Nephron progenitor cell (in vitro differentiated cells): ENCODE measurements around the gene LDLRAD4.
"Not testable (repeated sequence)": the region's sequence is repeated elsewhere in the genome, so short reads cannot be mapped to it uniquely, and the experiment has no call there.

ENCODE experiments used
- DNase-seq: peaks from one replicate; pipeline ENCODE4 v3.0.0; 2021
- H3K27ac Mint-ChIP-seq: 2 replicates; pipeline ENCODE4 v1.8.0; 2021; ENCODE audit warnings: mild to moderate bottlenecking, moderate library complexity, mixed read lengths
- H3K27me3 Mint-ChIP-seq: 2 replicates; pipeline ENCODE4 v1.8.0; 2021; ENCODE audit warnings: mild to moderate bottlenecking, low read depth, mixed read lengths; ENCODE audit not compliant: poor library complexity
- H3K36me3 Mint-ChIP-seq: 2 replicates; pipeline ENCODE4 v1.8.0; 2021; ENCODE audit warnings: low read depth, mixed read lengths
- H3K4me1 Mint-ChIP-seq: 2 replicates; pipeline ENCODE4 v1.8.0; 2021; ENCODE audit warnings: mixed read lengths
- H3K4me3 Mint-ChIP-seq: 2 replicates; pipeline ENCODE4 v1.8.0; 2021; ENCODE audit warnings: mild to moderate bottlenecking, moderate library complexity, mixed read lengths
- H3K9me3 Mint-ChIP-seq: 2 replicates; pipeline ENCODE4 v1.8.0; 2021; ENCODE audit warnings: mild to moderate bottlenecking, moderate library complexity, mixed read lengths
- TF ChIP-seq, protein P1 (sequence below): fragments of 200-600 bp; sonication (generic); IDR thresholded peaks from 2 replicates; pipeline ENCODE4 v1.5.0; 2021; ENCODE audit warnings: antibody characterized with exemption

Gene LDLRAD4

DNA sequence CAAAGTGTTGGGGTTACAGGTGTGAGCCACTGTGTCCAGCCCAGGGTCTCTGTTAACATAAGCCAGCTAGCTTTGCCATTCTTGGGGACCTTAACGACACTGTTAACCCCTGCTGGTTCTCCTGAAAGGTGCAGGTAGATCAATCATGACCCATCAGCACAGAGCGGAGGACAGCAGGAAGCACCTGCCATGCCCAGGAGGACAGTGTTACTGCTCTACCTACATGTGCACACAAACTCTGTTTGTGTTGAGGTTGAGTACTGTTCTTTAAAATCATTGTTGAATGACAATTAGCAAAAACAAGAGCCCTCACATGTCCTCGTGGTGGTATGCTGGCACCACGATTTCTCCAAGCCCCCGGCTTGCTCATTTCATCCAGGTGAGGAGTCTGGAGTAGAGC is 386.9 kb downstream of the LDLRAD4 start:
- H3K27ac Mint-ChIP-seq, result no peak overlapping the region
- peaks cover 17% of the 10 kb centered on the region for H3K27me3 Mint-ChIP-seq
- H3K9me3 Mint-ChIP-seq, result peaks cover 3% of the 10 kb centered on the region

DNA sequence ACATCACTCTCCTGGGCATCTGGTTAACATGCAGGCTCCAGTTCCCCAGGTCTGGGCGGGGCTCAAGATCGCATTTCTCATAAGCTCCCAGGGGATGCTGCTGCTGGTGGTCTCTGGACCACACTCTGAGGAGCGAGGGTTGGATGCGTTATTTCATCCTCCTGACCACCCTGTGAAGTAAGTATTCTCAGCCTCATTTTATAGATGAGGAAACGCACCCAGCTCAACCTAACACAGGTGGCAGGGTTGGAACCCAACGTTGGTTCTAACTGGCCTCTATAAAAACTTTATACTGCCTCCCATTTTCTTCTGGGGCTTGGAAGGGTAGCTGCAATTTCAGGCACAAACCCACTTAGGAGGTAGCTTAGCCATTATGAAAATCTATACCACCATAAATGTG is 387.3 kb downstream of the LDLRAD4 start:
- Mint-ChIP-seq H3K27me3 (peaks cover 21% of the 10 kb centered on the region), H3K27ac (no peak overlapping the region), H3K4me1 (peaks cover 11% of the 10 kb centered on the region), H3K36me3 (no peaks in the 10 kb centered on the region), H3K9me3 (peaks cover under 1% of the 10 kb centered on the region), H3K4me3 (no peak overlapping the region)
- TF ChIP-seq, protein P1, sequence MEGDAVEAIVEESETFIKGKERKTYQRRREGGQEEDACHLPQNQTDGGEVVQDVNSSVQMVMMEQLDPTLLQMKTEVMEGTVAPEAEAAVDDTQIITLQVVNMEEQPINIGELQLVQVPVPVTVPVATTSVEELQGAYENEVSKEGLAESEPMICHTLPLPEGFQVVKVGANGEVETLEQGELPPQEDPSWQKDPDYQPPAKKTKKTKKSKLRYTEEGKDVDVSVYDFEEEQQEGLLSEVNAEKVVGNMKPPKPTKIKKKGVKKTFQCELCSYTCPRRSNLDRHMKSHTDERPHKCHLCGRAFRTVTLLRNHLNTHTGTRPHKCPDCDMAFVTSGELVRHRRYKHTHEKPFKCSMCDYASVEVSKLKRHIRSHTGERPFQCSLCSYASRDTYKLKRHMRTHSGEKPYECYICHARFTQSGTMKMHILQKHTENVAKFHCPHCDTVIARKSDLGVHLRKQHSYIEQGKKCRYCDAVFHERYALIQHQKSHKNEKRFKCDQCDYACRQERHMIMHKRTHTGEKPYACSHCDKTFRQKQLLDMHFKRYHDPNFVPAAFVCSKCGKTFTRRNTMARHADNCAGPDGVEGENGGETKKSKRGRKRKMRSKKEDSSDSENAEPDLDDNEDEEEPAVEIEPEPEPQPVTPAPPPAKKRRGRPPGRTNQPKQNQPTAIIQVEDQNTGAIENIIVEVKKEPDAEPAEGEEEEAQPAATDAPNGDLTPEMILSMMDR, result no peak
- no peak for DNase-seq

More for the DNA sequence above, 386.9 kb downstream of the LDLRAD4 start:
- H3K36me3 Mint-ChIP-seq, result no peaks in the 10 kb centered on the region
- no peak for DNase-seq
- TF ChIP-seq, protein P1, result no peak
- H3K4me3 Mint-ChIP-seq, result no peak overlapping the region
- peaks cover 8% of the 10 kb centered on the region for H3K4me1 Mint-ChIP-seq

- no peak for DNase-seq
- H3K27me3 Mint-ChIP-seq, result peaks cover 30% of the 10 kb centered on the region
- TF ChIP-seq, protein P1, result no peak
- no peak overlapping the region for H3K4me3 Mint-ChIP-seq
- H3K4me1 Mint-ChIP-seq, result peaks cover 19% of the 10 kb centered on the region
- no peak overlapping the region for H3K27ac Mint-ChIP-seq
- no peaks in the 10 kb centered on the region for H3K36me3 Mint-ChIP-seq
- H3K9me3 Mint-ChIP-seq, result no peaks in the 10 kb centered on the region
Observed at GRCh38 chr18:13606604-13607254, 388.2 kb downstream of the LDLRAD4 start.

- not testable (repeated sequence) for DNase-seq, H3K36me3 Mint-ChIP-seq, H3K9me3 Mint-ChIP-seq, H3K27ac Mint-ChIP-seq, H3K4me3 Mint-ChIP-seq
- Mint-ChIP-seq H3K4me1 (peaks cover 33% of the 10 kb centered on the region), H3K27me3 (peaks cover 43% of the 10 kb centered on the region)
Observed at GRCh38 chr18:13608024-13608562, 389.5 kb downstream of the LDLRAD4 start.

- Mint-ChIP-seq H3K27ac (peak overlapping the region; percentile 48), H3K36me3 (no peaks in the 10 kb centered on the region), H3K9me3 (no peaks in the 10 kb centered on the region), H3K4me3 (no peak overlapping the region), H3K27me3 (peaks cover 52% of the 10 kb centered on the region), H3K4me1 (peaks cover 37% of the 10 kb centered on the region)
- TF ChIP-seq, protein P1, result no peak
- no peak for DNase-seq
Observed at GRCh38 chr18:13608791-13609532, 390.4 kb downstream of the LDLRAD4 start.

DNA sequence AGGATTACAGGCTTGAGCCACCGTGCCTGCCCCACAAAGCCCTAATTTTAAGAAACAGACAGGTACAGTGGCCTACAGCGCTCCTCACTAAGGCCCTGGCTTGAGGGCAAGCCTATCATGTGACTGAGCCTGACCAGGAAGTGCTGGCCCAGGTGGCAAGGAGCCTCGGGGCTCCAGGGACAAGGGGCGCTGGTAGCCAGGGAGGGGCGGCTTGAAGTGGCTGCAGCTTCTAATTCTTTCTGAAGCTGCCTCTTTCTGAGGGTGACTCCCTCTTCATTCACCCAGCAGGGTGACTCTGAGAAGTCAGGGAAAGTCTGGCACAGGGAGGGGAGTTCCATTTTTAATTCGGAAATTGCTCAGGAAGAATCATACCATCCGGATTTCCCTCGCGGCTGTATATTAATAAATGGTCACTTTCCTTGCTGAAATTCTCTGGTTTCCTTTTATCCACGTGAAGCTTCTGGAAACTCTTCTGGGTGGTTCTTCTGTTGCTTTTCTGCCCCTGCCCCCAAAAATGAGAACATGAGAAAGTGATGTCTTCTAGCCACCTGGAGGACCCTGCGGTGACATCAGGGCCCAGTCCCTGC is 392.1 kb downstream of the LDLRAD4 start:
- Mint-ChIP-seq H3K4me3 (peak overlapping the region; percentile 80), H3K27ac (no peak overlapping the region)

More for the DNA sequence above, 392.1 kb downstream of the LDLRAD4 start:
- peaks cover 52% of the 10 kb centered on the region for H3K4me1 Mint-ChIP-seq
- TF ChIP-seq, protein P1, result no peak
- no peaks in the 10 kb centered on the region for H3K36me3 Mint-ChIP-seq
- no peak for DNase-seq
- H3K9me3 Mint-ChIP-seq, result no peaks in the 10 kb centered on the region
- peaks cover 50% of the 10 kb centered on the region for H3K27me3 Mint-ChIP-seq
